EL (cell line): ENCODE data around the gene HECW1.
A peak's percentile ranks its signal among the peaks of the same experiment; 100 is the strongest.

Source experiments
- DNase-seq: peaks from one replicate; pipeline ENCODE4 v3.0.0-alpha.2; 2016

HECW1 gene

DNA sequence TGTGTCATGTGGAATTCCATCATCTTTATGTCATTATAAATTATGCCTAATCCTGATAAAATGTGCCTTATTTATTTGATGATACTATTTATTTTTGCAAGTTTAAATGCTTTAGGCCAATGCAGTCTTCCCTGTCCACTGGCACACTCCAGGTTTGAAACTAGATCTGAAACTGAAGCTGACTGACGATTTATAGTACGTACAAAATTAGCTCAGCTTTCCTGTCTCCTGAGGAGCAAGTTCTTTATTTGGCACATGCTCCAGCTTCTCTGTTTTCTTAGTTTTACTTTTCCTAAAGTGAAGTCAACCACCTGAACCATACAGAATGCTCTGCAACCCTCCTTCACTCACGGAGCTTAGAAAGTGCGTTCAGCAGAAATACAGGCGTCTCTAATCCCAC is 164.1 kb downstream of the HECW1 start:
- DNase-seq = no peak

DNA sequence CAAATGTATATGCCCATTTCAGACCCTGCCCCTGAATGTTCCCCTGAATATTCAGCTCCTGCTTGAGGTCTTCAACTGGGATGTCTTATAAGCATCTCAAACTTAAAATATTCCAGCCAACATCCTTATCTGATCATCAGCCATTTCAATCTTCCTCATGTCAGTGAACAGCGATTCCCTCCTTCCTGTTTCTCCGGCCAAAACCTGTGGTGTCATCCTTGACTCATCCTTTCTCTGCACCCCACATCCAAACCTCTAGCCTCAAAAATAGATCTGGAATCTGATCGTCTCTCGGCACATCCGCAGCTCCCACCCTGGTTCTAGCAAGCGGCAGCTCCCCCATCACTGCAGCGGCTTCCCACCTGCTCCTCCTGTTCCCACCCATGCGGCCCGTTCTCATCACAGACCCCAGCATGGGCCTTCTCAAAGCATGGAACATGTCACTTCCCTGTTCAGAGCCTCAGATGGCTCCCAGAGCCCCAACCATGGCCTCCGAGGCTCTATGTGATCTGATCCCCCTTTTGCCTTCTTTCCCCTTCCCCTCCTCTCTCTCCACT is 165.7 kb downstream of the HECW1 start:
- DNase-seq = peak; percentile 53

GRCh38 chr7:43281268-43281667 is 168.8 kb downstream of the HECW1 start:
- no peak for DNase-seq

DNA sequence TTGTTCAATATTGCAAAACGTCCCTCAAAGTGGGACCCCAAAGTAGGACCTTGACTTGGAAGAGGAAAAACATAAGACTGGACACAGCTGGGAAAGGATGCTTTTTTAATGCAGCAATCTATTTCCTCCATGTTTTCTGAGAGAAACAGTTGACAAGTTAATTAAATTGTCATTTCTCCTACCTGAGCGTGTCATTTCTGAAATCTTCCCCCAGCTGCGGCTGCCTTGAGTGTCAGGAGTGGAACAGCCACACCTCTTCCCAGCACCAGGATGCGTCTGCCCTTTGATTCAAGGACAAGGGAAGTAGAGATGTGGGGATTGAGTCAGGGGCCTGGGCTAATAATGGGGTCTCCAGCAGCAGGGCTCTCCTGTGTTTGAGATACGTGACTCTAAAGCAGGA is 171.3 kb downstream of the HECW1 start:
- DNase-seq = no peak

- no peak for DNase-seq
These were observed 177.4 kb downstream of the HECW1 start for GRCh38 chr7:43289826-43290225.

GRCh38 chr7:43290978-43291377 is 178.5 kb downstream of the HECW1 start:
- no peak for DNase-seq

- DNase-seq = no peak
These were observed 179.3 kb downstream of the HECW1 start for GRCh38 chr7:43291789-43292188.

- DNase-seq = no peak
These were observed 179.9 kb downstream of the HECW1 start for GRCh38 chr7:43292384-43292783.

DNA sequence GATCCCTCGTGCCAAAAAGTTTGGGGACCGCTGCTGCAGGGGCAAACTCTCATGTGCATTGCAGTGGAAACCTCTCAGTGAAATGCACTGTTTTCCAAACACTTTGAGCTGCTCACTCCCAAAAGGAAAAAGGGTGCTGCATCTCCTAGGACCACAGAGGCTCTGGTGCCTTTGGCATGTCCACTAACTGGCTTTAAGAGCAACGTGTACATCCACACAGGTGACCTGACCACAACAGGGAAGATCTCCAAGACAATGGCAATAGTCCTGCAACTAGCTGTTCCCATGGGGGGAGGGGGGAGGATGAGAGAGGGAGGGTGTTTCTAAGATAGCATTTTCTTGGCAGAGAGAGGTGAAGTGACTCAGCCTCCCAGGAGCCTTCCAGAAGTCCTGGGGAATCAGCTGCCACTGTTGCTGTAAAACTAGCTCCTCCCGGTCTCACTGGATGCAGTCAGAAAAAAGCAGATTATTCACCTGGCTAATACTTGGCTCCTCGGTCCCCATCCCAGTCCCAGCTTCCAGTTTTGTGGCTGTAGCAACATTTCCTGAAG is 181.7 kb downstream of the HECW1 start:
- DNase-seq = peak; percentile 60

- DNase-seq = no peak
These were observed 183.0 kb downstream of the HECW1 start for GRCh38 chr7:43295429-43295828.

DNA sequence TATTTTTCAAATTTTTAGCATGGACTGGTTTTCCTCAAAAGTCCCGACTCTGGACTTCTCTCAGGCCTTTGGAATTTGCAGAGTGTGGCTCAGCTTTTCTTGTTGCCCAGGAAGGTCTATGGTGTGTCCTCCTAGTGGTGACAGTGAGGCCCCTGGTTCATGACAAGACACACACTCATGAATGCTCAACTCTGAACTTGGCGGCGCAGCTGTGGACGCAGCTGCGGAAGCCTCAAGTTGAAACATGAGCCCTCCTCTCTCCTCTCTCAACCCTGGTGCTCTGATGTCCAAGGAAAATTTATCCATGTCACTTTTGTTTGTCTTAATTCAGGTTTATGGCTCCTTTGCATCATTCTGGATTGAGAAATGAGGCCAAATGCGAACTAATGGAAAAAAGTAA is 183.9 kb downstream of the HECW1 start:
- DNase-seq = no peak

DNA sequence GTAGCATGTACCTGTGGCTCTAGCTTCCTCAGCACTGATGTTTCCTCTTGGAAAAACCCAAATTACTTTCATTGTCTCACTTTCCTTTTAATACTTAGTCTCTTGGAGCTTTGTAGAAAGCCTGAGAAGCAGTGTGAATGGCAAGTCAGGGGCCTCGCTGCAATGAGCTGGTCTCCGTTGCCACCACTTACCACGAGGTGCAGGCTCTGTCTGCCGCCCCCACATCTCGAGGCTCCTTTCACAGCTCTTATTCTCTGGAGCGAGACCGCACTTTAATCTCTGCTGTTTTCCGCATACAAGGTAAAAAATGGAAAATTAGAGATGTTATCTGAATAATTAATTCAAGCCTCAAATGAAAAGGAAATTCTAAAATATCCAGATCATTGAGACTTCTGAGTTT is 186.2 kb downstream of the HECW1 start:
- DNase-seq = no peak

GRCh38 chr7:43300121-43300520 is 187.7 kb downstream of the HECW1 start:
- no peak for DNase-seq

DNA sequence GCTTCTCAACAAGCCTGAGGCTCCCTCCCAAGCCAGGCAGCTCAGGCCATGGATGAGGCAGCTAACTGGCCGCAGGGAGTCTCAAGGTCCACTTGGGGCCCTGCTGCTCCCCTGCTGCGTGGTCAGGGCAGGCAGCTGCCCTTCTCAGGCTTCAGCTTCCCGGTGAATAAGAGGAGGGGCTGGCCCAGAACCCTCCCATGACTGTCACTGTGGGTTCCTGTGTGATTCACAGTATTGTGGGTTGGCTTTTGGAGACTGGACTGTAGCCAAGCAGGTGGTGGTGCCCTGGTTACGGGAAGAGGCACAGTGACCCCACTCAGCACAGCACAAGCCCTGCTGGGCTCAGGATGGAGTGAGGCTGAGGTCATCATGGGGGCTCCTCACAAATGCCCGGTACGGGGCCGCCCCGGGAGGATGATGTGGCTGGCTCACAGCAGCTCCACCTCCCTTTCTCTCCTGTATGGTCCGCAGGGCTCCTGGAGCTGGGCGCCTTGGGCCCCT is 189.8 kb downstream of the HECW1 start:
- DNase-seq = peak; percentile 60

GRCh38 chr7:43302773-43303460 is 190.5 kb downstream of the HECW1 start:
- DNase-seq = no peak

DNA sequence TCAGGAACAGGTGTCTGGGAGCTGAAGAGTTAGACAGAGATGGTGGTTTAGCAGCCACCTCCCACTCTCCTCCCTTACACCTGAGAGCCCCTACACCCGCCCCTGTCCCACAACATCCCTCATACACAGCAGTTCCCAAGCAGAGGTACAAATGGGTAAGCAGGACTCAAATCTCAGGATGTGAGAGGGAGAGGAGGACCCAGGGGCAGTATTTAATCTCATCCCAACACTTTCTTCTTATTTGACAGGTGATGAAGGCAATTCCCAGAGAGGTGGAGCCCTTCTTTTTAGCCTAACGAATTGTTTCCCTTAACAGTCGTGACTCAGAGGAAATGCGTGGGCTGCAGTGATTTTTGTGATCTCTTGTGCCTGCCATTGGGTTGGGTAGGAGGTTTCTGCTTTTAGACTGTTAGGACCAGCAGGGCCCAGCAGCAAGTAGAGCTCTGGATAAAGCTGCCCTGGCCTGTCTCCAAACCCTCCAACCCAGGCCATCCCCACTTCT is 191.3 kb downstream of the HECW1 start:
- peak; percentile 15 for DNase-seq

GRCh38 chr7:43306404-43306803 is 194.0 kb downstream of the HECW1 start:
- no peak for DNase-seq

- no peak for DNase-seq
These were observed 195.1 kb downstream of the HECW1 start for GRCh38 chr7:43307522-43307921.

- no peak for DNase-seq
These were observed 196.7 kb downstream of the HECW1 start for GRCh38 chr7:43308913-43309705.

DNA sequence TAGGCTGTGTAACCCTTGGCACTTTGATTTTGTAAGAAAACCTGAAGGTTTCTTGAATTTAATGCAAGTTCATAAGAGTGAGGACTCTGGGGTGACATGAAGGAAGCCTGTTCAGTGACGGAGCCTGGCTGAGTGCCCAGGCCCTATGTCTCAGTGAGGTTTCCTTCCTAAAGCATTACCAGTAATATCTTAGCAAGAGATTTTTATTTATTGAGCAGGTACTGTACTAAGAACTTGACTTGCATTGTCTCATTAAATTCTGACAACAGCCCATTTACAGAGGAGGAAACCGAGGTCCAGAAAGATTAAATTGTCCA is 197.2 kb downstream of the HECW1 start:
- DNase-seq = no peak

- DNase-seq = no peak
These were observed 198.6 kb downstream of the HECW1 start for GRCh38 chr7:43311052-43311451.

DNA sequence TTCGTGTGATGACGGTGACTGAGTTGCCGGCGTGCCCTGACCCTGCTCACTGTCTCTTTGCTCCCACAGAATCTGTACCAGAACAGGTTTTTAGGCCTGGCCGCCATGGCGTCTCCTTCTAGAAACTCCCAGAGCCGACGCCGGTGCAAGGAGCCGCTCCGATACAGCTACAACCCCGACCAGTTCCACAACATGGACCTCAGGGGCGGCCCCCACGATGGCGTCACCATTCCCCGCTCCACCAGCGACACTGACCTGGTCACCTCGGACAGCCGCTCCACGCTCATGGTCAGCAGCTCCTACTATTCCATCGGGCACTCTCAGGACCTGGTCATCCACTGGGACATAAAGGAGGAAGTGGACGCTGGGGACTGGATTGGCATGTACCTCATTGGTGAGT is 199.2 kb downstream of the HECW1 start:
- DNase-seq = no peak

GRCh38 chr7:43313628-43314378 is 201.4 kb downstream of the HECW1 start:
- DNase-seq = no peak
